ENCODE results near the gene TLE4.

DNA sequence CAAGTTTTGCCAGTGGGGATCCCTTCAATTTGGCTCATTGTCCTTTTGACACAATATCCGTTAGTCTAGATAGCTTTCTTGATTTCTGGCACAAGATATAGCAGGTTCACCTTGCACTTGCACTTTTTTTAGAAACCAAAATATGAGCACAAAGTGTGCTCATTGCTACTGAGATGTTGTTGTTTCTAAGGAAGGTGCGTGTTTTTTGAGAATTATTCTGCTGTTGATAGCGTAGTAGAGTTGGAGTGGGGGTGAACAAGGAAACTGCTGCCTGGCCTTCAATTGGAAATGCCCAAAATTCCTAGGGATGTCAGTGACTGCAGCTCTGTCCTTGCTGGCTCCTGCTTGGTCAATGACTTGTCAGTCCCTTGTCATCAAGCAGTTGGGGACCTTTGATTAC is 73.3 kb downstream of the TLE4 start:
- TF ChIP-seq JUND (IDR thresholded peaks at IDR 0.05; ENCODE audit: low read depth, low read length) (no peak), MEF2A (IDR thresholded peaks at IDR 0.05; ENCODE audit: insufficient read depth, low read depth, low read length) (no peak), HDAC6 (IDR thresholded peaks at IDR 0.05; ENCODE audit: unreplicated experiment) (no peak), TCF12 (IDR thresholded peaks at IDR 0.05; ENCODE audit: low read depth, low read length) (no peak), FOXM1 (IDR thresholded peaks at IDR 0.05; ENCODE audit: low read depth, low read length) (no peak)
- TF ChIP-seq, protein P1, sequence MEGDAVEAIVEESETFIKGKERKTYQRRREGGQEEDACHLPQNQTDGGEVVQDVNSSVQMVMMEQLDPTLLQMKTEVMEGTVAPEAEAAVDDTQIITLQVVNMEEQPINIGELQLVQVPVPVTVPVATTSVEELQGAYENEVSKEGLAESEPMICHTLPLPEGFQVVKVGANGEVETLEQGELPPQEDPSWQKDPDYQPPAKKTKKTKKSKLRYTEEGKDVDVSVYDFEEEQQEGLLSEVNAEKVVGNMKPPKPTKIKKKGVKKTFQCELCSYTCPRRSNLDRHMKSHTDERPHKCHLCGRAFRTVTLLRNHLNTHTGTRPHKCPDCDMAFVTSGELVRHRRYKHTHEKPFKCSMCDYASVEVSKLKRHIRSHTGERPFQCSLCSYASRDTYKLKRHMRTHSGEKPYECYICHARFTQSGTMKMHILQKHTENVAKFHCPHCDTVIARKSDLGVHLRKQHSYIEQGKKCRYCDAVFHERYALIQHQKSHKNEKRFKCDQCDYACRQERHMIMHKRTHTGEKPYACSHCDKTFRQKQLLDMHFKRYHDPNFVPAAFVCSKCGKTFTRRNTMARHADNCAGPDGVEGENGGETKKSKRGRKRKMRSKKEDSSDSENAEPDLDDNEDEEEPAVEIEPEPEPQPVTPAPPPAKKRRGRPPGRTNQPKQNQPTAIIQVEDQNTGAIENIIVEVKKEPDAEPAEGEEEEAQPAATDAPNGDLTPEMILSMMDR (IDR thresholded peaks at IDR 0.05 in 2 of 3, conservative IDR thresholded peaks at IDR 0.05 in 1 of 3; ENCODE audit: control insufficient read depth in 2 of 3, extremely low read depth in 1 of 3, insufficient read depth in 1 of 3, low read depth in 3 of 3, low read length in 3 of 3), result no peak
